DMS53 (cell line): ENCODE results near the gene MOCS2.
A peak's percentile ranks its signal among the peaks of the same experiment; 100 is the strongest.
"Not testable (repeated sequence)": the region's sequence is repeated elsewhere in the genome, so short reads cannot be mapped to it uniquely, and the experiment has no call there.

ENCODE experiments used
- DNase-seq: peaks from one replicate; lab custom pipeline; 2025; lab: John Stamatoyannopoulos, UW

The MOCS2 gene

GRCh38 chr5:53109443-53110127, at the start of gene MOCS2:
MOCS2 (minus strand) TSS chr5:53109757; CDS start chr5:53107174, 2,583 bp downstream.
- peak; percentile 96 for DNase-seq

GRCh38 chr5:53151713-53152458, 42.3 kb upstream of the MOCS2 start:
- no peak for DNase-seq

- no peak for DNase-seq
Measured at GRCh38 chr5:53133020-53133419, 23.5 kb upstream of the MOCS2 start.

- no peak for DNase-seq
Measured at GRCh38 chr5:53130266-53130665, 20.7 kb upstream of the MOCS2 start.

- no peak for DNase-seq
Measured at GRCh38 chr5:53128481-53128880, 18.9 kb upstream of the MOCS2 start.

GRCh38 chr5:53127107-53127506, 17.6 kb upstream of the MOCS2 start:
- no peak for DNase-seq

GRCh38 chr5:53126521-53126920, 17.0 kb upstream of the MOCS2 start:
- no peak for DNase-seq

- DNase-seq, result peak; percentile 4
Measured at GRCh38 chr5:53123702-53124101, 14.1 kb upstream of the MOCS2 start.

- no peak for DNase-seq
Measured at GRCh38 chr5:53120165-53120564, 10.6 kb upstream of the MOCS2 start.

- DNase-seq, result no peak
Measured at GRCh38 chr5:53118879-53119278, 9.3 kb upstream of the MOCS2 start.

- no peak for DNase-seq
Measured at GRCh38 chr5:53116597-53116996, 7.0 kb upstream of the MOCS2 start.

GRCh38 chr5:53114988-53115387, 5.4 kb upstream of the MOCS2 start:
- DNase-seq, result peak; percentile 33

GRCh38 chr5:53113947-53114346, 4.4 kb upstream of the MOCS2 start:
- no peak for DNase-seq

- no peak for DNase-seq
Measured at GRCh38 chr5:53112909-53113308, 3.4 kb upstream of the MOCS2 start.

- DNase-seq, result not testable (repeated sequence)
Measured at GRCh38 chr5:53112307-53112706, 2.8 kb upstream of the MOCS2 start.

GRCh38 chr5:53111139-53111538, 1.6 kb upstream of the MOCS2 start:
- DNase-seq, result no peak

GRCh38 chr5:53110156-53110555, 599 bp upstream of the MOCS2 start:
- DNase-seq, result peak; percentile 19

GRCh38 chr5:53109056-53109442, 508 bp downstream of the MOCS2 start:
- peak; percentile 54 for DNase-seq

GRCh38 chr5:53105611-53106300, 3.8 kb downstream of the MOCS2 start:
- no peak for DNase-seq

- DNase-seq, result no peak
Measured at GRCh38 chr5:53100606-53101005, 9.0 kb downstream of the MOCS2 start.

GRCh38 chr5:53099546-53099945, 10.0 kb downstream of the MOCS2 start:
- no peak for DNase-seq

- peak; percentile 59 for DNase-seq
Measured at GRCh38 chr5:53095931-53096525, 13.5 kb downstream of the MOCS2 start.

GRCh38 chr5:53095217-53095616, 14.3 kb downstream of the MOCS2 start:
- no peak for DNase-seq
